SU-DHL-6 (cell line): Measurements from ENCODE around the gene CDR2L.

ENCODE experiments used
- H2AFZ ChIP-seq: fragments of 200-600 bp; sonication (generic); 2 replicates; pipeline ENCODE4 v1.6.1; 2014; ENCODE audit warnings: low read depth, mild to moderate bottlenecking, moderate library complexity, mixed read lengths, antibody characterized with exemption, low read length; ENCODE audit not compliant: severe bottlenecking
- H3F3A ChIP-seq: fragments of 200-600 bp; shearing (Covaris generic); 2 replicates; pipeline ENCODE4 v1.6.0; 2016; ENCODE audit warnings: antibody characterized with exemption, mild to moderate bottlenecking; ENCODE audit not compliant: insufficient read depth
- H3K27ac ChIP-seq: fragments of 200-600 bp; sonication (generic); 2 replicates; pipeline ENCODE4 v1.5.1; 2016; ENCODE audit warnings: low read depth, mild to moderate bottlenecking, low read length, moderate library complexity, mixed read lengths
- H3K27me3 ChIP-seq: fragments of 200-600 bp; sonication (generic), shearing (Covaris generic); 2 replicates; pipeline ENCODE4 v1.6.0; 2014; ENCODE audit warnings: mild to moderate bottlenecking, low read length
- H3K36me3 ChIP-seq: fragments of 200-600 bp; sonication (generic); 2 replicates; pipeline ENCODE4 v1.6.1; 2014; ENCODE audit warnings: mild to moderate bottlenecking, low read length, mixed read lengths
- H3K4me2 ChIP-seq: fragments of 300-600, 200-600 bp; shearing (Covaris generic), sonication (generic); 2 replicates; pipeline ENCODE4 v1.6.0; 2014; ENCODE audit warnings: low read length, low read depth, mild to moderate bottlenecking; ENCODE audit not compliant: poor library complexity, severe bottlenecking
- H3K4me3 ChIP-seq: fragments of 200-600 bp; sonication (generic); 2 replicates; pipeline ENCODE4 v1.5.1; 2014; ENCODE audit warnings: antibody characterized with exemption, low read length, mild to moderate bottlenecking, mixed read lengths; ENCODE audit not compliant: insufficient read depth, poor library complexity, severe bottlenecking
- H3K79me2 ChIP-seq: fragments of 200-600 bp; sonication (generic); 2 replicates; pipeline ENCODE4 v1.6.1; 2014; ENCODE audit warnings: mild to moderate bottlenecking, low read length, moderate library complexity; ENCODE audit not compliant: insufficient read depth
- H3K9ac ChIP-seq: fragments of 200-600 bp; sonication (generic); 2 replicates; pipeline ENCODE4 v1.7.0; 2014; ENCODE audit warnings: mild to moderate bottlenecking, low read length
- H3K9me2 ChIP-seq: fragments of 200-600 bp; sonication (generic); replicated peaks from 2 replicates; pipeline ENCODE4 v1.6.1; 2014; ENCODE audit warnings: low read length; ENCODE audit not compliant: insufficient read depth
- H3K9me3 ChIP-seq: fragments of 200-600 bp; sonication (generic); 2 replicates; pipeline ENCODE4 v1.6.1; 2014; ENCODE audit warnings: low read length, mixed read lengths; ENCODE audit not compliant: insufficient read depth
- H4K20me1 ChIP-seq: fragments of 200-600 bp; sonication (generic); 2 replicates; pipeline ENCODE4 v1.6.1; 2014; ENCODE audit warnings: low read depth, mild to moderate bottlenecking, antibody characterized with exemption, low read length, moderate library complexity, mixed read lengths
- EZH2phosphoT487 ChIP-seq: fragments of 200-600 bp; sonication (generic), shearing (Covaris generic); conservative IDR thresholded peaks from 2 replicates; pipeline ENCODE4 v1.6.1; 2018; ENCODE audit warnings: mild to moderate bottlenecking, antibody characterized with exemption, low read length, moderate library complexity, mixed read lengths
- TF ChIP-seq, protein P1 (sequence below): fragments of 200-600 bp; sonication (generic); IDR thresholded peaks from one replicate; pipeline ENCODE4 v1.5.1; 2017; ENCODE audit warnings: antibody characterized with exemption, mild to moderate bottlenecking, low read length, moderate library complexity; ENCODE audit not compliant: insufficient read depth, poor library complexity, severe bottlenecking

The CDR2L gene

DNA sequence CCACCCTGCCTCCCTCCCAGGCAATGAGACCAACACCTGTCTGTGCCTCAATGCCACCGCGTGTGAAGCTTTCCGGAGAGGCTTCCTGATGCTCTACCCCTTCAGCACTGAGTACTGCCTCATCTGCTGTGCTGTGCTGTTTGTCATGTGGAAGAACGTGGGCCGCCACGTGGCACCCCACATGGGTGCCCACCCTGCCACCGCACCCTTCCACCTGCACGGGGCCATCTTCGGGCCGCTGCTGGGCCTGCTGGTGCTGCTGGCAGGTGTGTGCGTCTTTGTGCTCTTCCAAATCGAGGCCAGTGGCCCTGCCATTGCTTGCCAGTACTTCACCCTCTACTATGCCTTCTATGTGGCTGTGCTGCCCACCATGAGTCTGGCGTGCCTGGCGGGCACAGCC is 40.8 kb upstream of the CDR2L start:
- no peak overlapping the region for H2AFZ ChIP-seq
- H3K27me3 ChIP-seq = no peaks in the 10 kb centered on the region
- no peak overlapping the region for H3K27ac ChIP-seq
- no peaks in the 10 kb centered on the region for H3K9me2 ChIP-seq
- H3K79me2 ChIP-seq = no peaks in the 10 kb centered on the region
- no peak overlapping the region for H3K4me3 ChIP-seq
- no peaks in the 10 kb centered on the region for H3F3A ChIP-seq
- TF ChIP-seq, protein P1, sequence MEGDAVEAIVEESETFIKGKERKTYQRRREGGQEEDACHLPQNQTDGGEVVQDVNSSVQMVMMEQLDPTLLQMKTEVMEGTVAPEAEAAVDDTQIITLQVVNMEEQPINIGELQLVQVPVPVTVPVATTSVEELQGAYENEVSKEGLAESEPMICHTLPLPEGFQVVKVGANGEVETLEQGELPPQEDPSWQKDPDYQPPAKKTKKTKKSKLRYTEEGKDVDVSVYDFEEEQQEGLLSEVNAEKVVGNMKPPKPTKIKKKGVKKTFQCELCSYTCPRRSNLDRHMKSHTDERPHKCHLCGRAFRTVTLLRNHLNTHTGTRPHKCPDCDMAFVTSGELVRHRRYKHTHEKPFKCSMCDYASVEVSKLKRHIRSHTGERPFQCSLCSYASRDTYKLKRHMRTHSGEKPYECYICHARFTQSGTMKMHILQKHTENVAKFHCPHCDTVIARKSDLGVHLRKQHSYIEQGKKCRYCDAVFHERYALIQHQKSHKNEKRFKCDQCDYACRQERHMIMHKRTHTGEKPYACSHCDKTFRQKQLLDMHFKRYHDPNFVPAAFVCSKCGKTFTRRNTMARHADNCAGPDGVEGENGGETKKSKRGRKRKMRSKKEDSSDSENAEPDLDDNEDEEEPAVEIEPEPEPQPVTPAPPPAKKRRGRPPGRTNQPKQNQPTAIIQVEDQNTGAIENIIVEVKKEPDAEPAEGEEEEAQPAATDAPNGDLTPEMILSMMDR = no peak
- TF ChIP-seq EZH2phosphoT487 = no peak
- no peaks in the 10 kb centered on the region for H3K9me3 ChIP-seq
- no peak overlapping the region for H3K4me2 ChIP-seq
- no peak overlapping the region for H3K9ac ChIP-seq
- H3K36me3 ChIP-seq = no peaks in the 10 kb centered on the region
- no peaks in the 10 kb centered on the region for H4K20me1 ChIP-seq

DNA sequence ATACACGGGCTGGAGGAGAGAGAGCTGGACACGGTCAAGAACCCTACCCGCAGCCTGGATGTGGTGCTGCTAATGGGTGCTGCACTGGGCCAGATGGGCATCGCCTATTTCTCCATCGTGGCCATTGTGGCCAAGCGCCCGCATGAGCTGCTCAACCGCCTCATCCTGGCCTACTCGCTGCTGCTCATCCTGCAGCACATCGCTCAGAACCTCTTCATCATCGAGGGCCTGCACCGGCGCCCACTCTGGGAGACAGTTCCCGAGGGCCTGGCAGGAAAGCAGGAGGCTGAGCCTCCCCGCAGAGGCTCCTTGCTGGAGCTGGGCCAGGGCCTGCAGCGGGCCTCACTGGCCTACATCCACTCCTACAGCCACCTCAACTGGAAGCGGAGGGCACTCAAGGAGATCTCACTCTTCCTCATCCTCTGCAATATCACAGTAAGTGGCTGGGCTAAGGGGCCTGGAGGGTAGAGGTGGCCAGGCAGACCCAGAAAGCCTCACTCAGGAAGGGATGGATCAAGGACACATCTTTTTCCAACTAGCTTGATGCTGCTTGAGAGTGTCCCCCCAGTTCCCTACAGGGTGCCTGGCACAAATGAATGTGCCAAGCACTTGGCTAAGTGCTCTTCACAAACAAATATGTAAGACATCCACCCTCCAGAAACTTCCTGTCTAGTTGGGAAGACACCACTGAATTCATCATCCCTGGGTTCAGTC is 40.2 kb upstream of the CDR2L start:
- TF ChIP-seq, protein P1 = no peak
- TF ChIP-seq EZH2phosphoT487 = no peak
- Histone ChIP-seq H2AFZ (no peak overlapping the region), H3F3A (no peaks in the 10 kb centered on the region), H3K36me3 (no peaks in the 10 kb centered on the region), H3K27me3 (no peaks in the 10 kb centered on the region), H3K4me2 (no peak overlapping the region), H3K27ac (no peak overlapping the region), H3K9ac (no peak overlapping the region), H3K9me2 (no peaks in the 10 kb centered on the region), H4K20me1 (no peaks in the 10 kb centered on the region), H3K9me3 (no peaks in the 10 kb centered on the region), H3K4me3 (no peak overlapping the region), H3K79me2 (no peaks in the 10 kb centered on the region)

DNA sequence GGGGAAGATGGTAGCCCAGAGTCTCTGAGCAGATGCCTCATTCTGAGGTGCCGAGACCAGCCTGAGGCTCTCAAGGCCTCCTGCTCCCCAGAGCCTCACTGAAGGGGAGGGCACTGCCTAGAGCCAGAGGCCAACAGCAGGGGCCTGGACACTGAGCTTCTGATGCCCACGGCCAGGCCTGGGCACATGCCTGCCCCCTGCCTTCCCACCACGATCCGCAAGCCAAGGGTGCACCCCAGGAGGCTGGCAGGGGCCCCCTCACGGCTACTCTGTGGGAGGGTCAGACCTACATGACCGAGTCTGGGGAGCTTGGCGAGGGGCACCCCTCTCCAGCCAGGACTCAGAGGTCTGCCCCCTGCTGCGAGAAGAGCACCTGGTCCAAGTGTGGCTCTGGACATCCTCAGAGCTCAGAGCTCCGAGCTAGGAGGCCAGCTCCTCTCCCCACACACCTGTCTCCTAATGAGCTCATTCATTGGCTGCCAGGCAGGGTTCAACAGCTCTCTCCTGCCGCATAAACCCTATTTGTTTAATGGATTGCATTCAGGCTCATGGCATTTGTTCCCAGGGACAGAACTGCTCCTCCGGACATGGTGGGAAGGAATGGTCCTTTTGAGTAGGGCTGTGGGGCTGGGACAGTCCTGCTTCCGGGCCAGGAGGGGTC is 37.8 kb upstream of the CDR2L start:
- Histone ChIP-seq H4K20me1 (no peaks in the 10 kb centered on the region), H2AFZ (no peak overlapping the region), H3K4me3 (no peak overlapping the region), H3K27me3 (no peaks in the 10 kb centered on the region), H3F3A (no peaks in the 10 kb centered on the region), H3K4me2 (no peak overlapping the region), H3K79me2 (no peaks in the 10 kb centered on the region), H3K27ac (no peak overlapping the region), H3K36me3 (no peaks in the 10 kb centered on the region), H3K9me2 (no peaks in the 10 kb centered on the region), H3K9ac (no peak overlapping the region), H3K9me3 (no peaks in the 10 kb centered on the region)
- TF ChIP-seq, protein P1 = no peak
- TF ChIP-seq EZH2phosphoT487 = no peak
